Breast epithelium (tissue), 4 donors: ENCODE data around the gene RHOT1. TPM values are rescaled to one million over a fixed set of nuclear protein-coding genes. Genes with fewer than 3 reads are reported as not detected.

Experiments used
- DNase-seq, 2 donors: peaks; one replicate each; pipeline ENCODE4 v3.0.0-alpha.2; 2019; ENCODE audit warnings: low spot score in 2 of 2
- H3K27ac ChIP-seq, 2 donors: fragments of 200-600 bp; sonication (generic) in 1 of 2; one replicate each; pipeline ENCODE4 v1.5.1; 2016 to 2019; ENCODE audit warnings: mild to moderate bottlenecking in 1 of 2
- H3K27me3 ChIP-seq, 2 donors: fragments of 200-600 bp; sonication (generic) in 1 of 2; one replicate each; pipeline versions ENCODE4 v1.5.1 to v1.6.0; 2017 to 2019; ENCODE audit warnings: control low read depth in 1 of 2, mild to moderate bottlenecking in 1 of 2
- H3K36me3 ChIP-seq: fragments of 200-600 bp; one replicate; pipeline ENCODE4 v1.5.1; 2019
- H3K4me1 ChIP-seq, 2 donors: fragments of 200-600 bp; sonication (generic); one replicate each; pipeline ENCODE4 v1.5.1; 2016 to 2019; ENCODE audit warnings: control low read depth in 1 of 2
- H3K4me3 ChIP-seq, 3 donors: fragments of 200-600 bp; sonication (generic); 1 replicate in 2 of 3; 2 replicates in 1 of 3; pipeline ENCODE4 v1.5.1; 2016 to 2019; ENCODE audit warnings: mild to moderate bottlenecking in 3 of 3, moderate library complexity in 2 of 3
- H3K9me3 ChIP-seq, 2 donors: fragments of 200-600 bp; sonication (generic) in 1 of 2; one replicate each; pipeline ENCODE4 v1.5.1; 2016 to 2019; ENCODE audit warnings: control low read depth in 1 of 2
- CTCF ChIP-seq, 3 donors: fragments of 450-650 bp; IDR thresholded peaks; one replicate each; pipeline ENCODE4 v1.5.1; 2016 to 2017; ENCODE audit warnings: antibody characterized with exemption in 3 of 3, mild to moderate bottlenecking in 3 of 3, moderate library complexity in 3 of 3
- POLR2A ChIP-seq: fragments of 450-650 bp; IDR thresholded peaks from one replicate; pipeline ENCODE4 v1.6.1; 2016; ENCODE audit warnings: antibody characterized with exemption, mild to moderate bottlenecking, moderate library complexity
- POLR2AphosphoS5 ChIP-seq, 3 donors: sonication (generic); formaldehyde crosslinking; IDR thresholded peaks; one replicate each; pipeline ENCODE4 v1.6.1; 2017; ENCODE audit warnings: antibody characterized with exemption in 3 of 3
- intact Hi-C: fragments of 100-400 bp; cut with DNase I; formaldehyde crosslinking; loops from one replicate; pipeline ENCODE4 v1.15.1; 2023; ENCODE audit warnings: low total_unique reads
- total RNA-seq, 3 donors: library from RNA; depleted of rRNA; stranded (reverse); fragments of >200 nt; gene quantifications; one replicate each; pipeline ENCODE4 v1.1.0, GENCODE V29; 2016

Gene RHOT1
- total RNA-seq, 3 donors from 2014 or later = 62.9 to 74.6 (median 72.0) TPM

GRCh38 chr17:32239456-32239855 lies 97.2 kb downstream of the RHOT1 start:
- no peak for DNase-seq
- no peaks in the 10 kb centered on the region for H3K27me3 ChIP-seq
- H3K4me3 ChIP-seq = no peak overlapping the region
- H3K4me1 ChIP-seq = no peaks in the 10 kb centered on the region
- TF ChIP-seq POLR2A (no peak), POLR2AphosphoS5 (IDR thresholded peaks at IDR 0.05) (no peak), CTCF (IDR thresholded peaks at IDR 0.05) (no peak)
- no peak overlapping the region for H3K27ac ChIP-seq
- no peaks in the 10 kb centered on the region for H3K9me3 ChIP-seq
- intact Hi-C loops = no loop called here
- no peaks in the 10 kb centered on the region for H3K36me3 ChIP-seq

DNA sequence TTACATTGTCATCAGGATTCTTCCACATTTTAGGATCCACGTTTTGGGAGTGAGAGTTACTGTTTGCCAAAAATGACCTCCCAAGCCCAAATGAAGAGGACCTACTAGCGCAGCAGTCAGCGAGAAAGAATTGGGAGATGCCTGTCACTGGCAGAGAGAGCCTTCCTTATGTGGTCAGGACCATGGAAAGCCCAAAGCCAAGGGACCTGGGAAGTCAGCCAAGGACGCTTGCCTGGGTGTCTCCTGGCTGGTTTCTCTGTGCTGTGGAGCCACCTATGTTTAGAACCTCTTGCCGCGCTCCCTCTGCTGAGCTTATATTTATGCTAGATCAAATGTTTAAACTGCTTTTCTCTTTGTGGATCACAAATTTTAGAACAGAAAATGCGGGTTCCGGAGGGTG lies 98.4 kb downstream of the RHOT1 start:
- no peaks in the 10 kb centered on the region for H3K36me3 ChIP-seq
- no peak for DNase-seq
- intact Hi-C loops = no loop called here
- H3K9me3 ChIP-seq = no peaks in the 10 kb centered on the region
- TF ChIP-seq POLR2AphosphoS5 (IDR thresholded peaks at IDR 0.05) (no peak), CTCF (IDR thresholded peaks at IDR 0.05) (no peak), POLR2A (no peak)
- H3K4me3 ChIP-seq = no peak overlapping the region
- H3K27ac ChIP-seq = no peak overlapping the region
- H3K4me1 ChIP-seq = no peaks in the 10 kb centered on the region
- no peaks in the 10 kb centered on the region for H3K27me3 ChIP-seq

- DNase-seq = no peak
- Histone ChIP-seq H3K9me3 (no peaks in the 10 kb centered on the region), H3K27ac (no peak overlapping the region), H3K4me3 (no peak overlapping the region), H3K27me3 (no peaks in the 10 kb centered on the region), H3K36me3 (no peaks in the 10 kb centered on the region), H3K4me1 (no peaks in the 10 kb centered on the region)
- intact Hi-C loops = no loop called here
- no peak for TF ChIP-seq POLR2A
- no peak for TF ChIP-seq POLR2AphosphoS5 (IDR thresholded peaks at IDR 0.05)
- TF ChIP-seq CTCF (IDR thresholded peaks at IDR 0.05) = no peak
These were observed 99.3 kb downstream of the RHOT1 start for GRCh38 chr17:32241640-32242039.

DNA sequence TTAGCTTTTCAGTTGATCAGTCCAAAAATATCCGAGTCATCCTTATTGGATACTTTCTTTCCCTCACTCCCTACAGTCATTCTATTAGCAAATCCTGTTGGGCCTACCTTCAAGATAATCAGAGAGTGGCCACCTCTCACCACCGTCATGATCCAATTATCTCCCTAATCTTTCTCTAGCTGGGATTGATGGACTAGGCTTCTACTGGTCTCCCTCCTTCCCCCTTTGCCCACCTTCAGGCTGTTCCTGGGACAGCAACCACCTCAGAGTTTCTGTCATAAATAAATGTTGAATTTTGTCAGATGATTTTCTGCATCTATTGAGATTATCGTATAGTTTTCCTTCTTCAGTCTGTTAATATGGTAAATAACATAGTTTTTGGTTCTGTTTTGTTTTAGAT lies 107.2 kb downstream of the RHOT1 start:
- no peaks in the 10 kb centered on the region for H3K4me1 ChIP-seq
- H3K4me3 ChIP-seq = no peak overlapping the region
- H3K27ac ChIP-seq = no peak overlapping the region
- intact Hi-C loops = no loop called here
- H3K9me3 ChIP-seq = no peaks in the 10 kb centered on the region
- H3K36me3 ChIP-seq = no peaks in the 10 kb centered on the region
- DNase-seq = no peak
- H3K27me3 ChIP-seq = no peaks in the 10 kb centered on the region
- TF ChIP-seq CTCF (IDR thresholded peaks at IDR 0.05) = no peak
- no peak for TF ChIP-seq POLR2AphosphoS5 (IDR thresholded peaks at IDR 0.05)
- no peak for TF ChIP-seq POLR2A

DNA sequence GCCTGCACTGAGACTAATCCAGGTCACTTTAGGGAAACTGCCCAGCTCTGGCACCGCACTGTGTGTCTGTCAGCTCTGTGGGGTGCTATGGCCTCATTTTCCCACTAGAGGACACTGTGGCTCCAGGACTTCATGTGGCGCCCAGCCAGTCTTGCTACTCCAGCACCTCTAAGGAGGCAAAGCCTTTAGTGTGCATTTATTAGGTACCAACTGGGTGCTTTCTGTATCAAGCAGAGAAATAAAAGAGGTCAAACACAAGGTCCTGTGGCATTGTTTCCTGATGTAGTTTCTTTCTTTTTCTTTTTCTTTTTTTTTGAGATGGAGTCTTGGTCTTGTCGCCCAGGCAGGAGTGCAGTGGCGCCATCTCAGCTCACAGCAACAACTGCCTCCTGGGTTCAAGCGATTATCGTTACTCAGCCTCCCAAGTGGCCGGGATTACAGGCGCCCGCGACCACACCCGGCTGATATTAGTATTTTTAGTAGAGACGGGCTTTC lies 110.9 kb downstream of the RHOT1 start:
- DNase-seq = peak; percentile 63 to 77
- Histone ChIP-seq H3K36me3 (no peaks in the 10 kb centered on the region), H3K9me3 (no peaks in the 10 kb centered on the region), H3K27me3 (no peaks in the 10 kb centered on the region), H3K4me1 (no peaks in the 10 kb centered on the region), H3K4me3 (no peak overlapping the region), H3K27ac (no peak overlapping the region)
- intact Hi-C loops = no loop called here
- TF ChIP-seq POLR2AphosphoS5 (IDR thresholded peaks at IDR 0.05) (no peak), POLR2A (no peak), CTCF (IDR thresholded peaks at IDR 0.05) (peak; percentile 74 to 98 (median 91))
